ENCODE measurements around the gene DCTN2.
"Not testable (repeated sequence)": the region's sequence is repeated elsewhere in the genome, so short reads cannot be mapped to it uniquely, and the experiment has no call there.

Gene DCTN2

GRCh38 chr12:57517187-57517586 is 29.8 kb downstream of the DCTN2 start:
- DNase-seq: no peak

- DNase-seq: no peak
Measured at GRCh38 chr12:57516617-57517153, 30.3 kb downstream of the DCTN2 start.

GRCh38 chr12:57515934-57516541 is 31.0 kb downstream of the DCTN2 start:
- no peak for DNase-seq

- no peak for DNase-seq
Measured at GRCh38 chr12:57515408-57515933, 31.5 kb downstream of the DCTN2 start.

- no peak for DNase-seq
Measured at GRCh38 chr12:57514720-57515407, 32.1 kb downstream of the DCTN2 start.

- DNase-seq: not testable (repeated sequence)
Measured at GRCh38 chr12:57514246-57514645, 32.7 kb downstream of the DCTN2 start.

- DNase-seq: not testable (repeated sequence)
Measured at GRCh38 chr12:57513677-57514076, 33.3 kb downstream of the DCTN2 start.

GRCh38 chr12:57513266-57513665 is 33.7 kb downstream of the DCTN2 start:
- no peak for DNase-seq

- DNase-seq: no peak
Measured at GRCh38 chr12:57512665-57513064, 34.3 kb downstream of the DCTN2 start.

- no peak for DNase-seq
Measured at GRCh38 chr12:57511588-57512325, 35.2 kb downstream of the DCTN2 start.

GRCh38 chr12:57511161-57511560 is 35.8 kb downstream of the DCTN2 start:
- DNase-seq: no peak

- DNase-seq: not testable (repeated sequence)
Measured at GRCh38 chr12:57507796-57508195, 39.2 kb downstream of the DCTN2 start.

- DNase-seq: not testable (repeated sequence)
Measured at GRCh38 chr12:57506541-57506940, 40.5 kb downstream of the DCTN2 start.

GRCh38 chr12:57502311-57502969 is 44.6 kb downstream of the DCTN2 start:
- DNase-seq: not testable (repeated sequence)

GRCh38 chr12:57500213-57500612 is 46.8 kb downstream of the DCTN2 start:
- DNase-seq: no peak

GRCh38 chr12:57498571-57498970 is 48.4 kb downstream of the DCTN2 start:
- DNase-seq: no peak

GRCh38 chr12:57498132-57498502 is 48.9 kb downstream of the DCTN2 start:
- no peak for DNase-seq

- no peak for DNase-seq
Measured at GRCh38 chr12:57497223-57498131, 49.5 kb downstream of the DCTN2 start.

- DNase-seq: no peak
Measured at GRCh38 chr12:57496822-57497221, 50.2 kb downstream of the DCTN2 start.

- not testable (repeated sequence) for DNase-seq
Measured at GRCh38 chr12:57495051-57495701, 51.8 kb downstream of the DCTN2 start.
